CD4-positive, alpha-beta T cell (primary cell): ENCODE data around the gene FHOD3. TPM values are rescaled to one million over a fixed set of nuclear protein-coding genes. Genes with fewer than 3 reads are reported as not detected.

Experiments
- ATAC-seq: fragments of 200-7000 bp; cut with Tn5 transposase; one replicate; pipeline ENCODE4 v1.10.0; 2022; ENCODE audit warnings: mild to moderate bottlenecking; ENCODE audit not compliant: poor library complexity
- CTCF ChIA-PET: fragments of 350-600 bp; sonication (Branson Sonifier 250); formaldehyde crosslinking; loops from one replicate; lab custom pipeline; 2021; ENCODE audit warnings: antibody characterized with exemption, inconsistent platforms; lab: Charles Lee
- POLR2A ChIA-PET: fragments of 350-600 bp; sonication (Branson Sonifier 250); formaldehyde crosslinking; loops from one replicate; lab custom pipeline; 2021; ENCODE audit warnings: antibody characterized with exemption, inconsistent platforms; lab: Charles Lee
- DNase-seq, 14 experiments: peaks; one replicate each; pipeline ENCODE4 v3.0.0-alpha.2; 2013 to 2020; ENCODE audit warnings: mixed read lengths in 2 of 14
- H3K27ac ChIP-seq, 2 donors: one replicate each; pipeline versions ENCODE4 v1.5.1 to v1.7.0; 2013; ENCODE audit warnings: low read length in 2 of 2, low read depth in 1 of 2, mild to moderate bottlenecking in 1 of 2
- H3K27me3 ChIP-seq, 2 experiments: 1 replicate in 1 of 2; 2 replicates in 1 of 2; pipeline versions ENCODE4 v1.6.1 to v1.7.0; 2013; ENCODE audit warnings: low read length in 2 of 2, control low read depth in 1 of 2, mild to moderate bottlenecking in 1 of 2, moderate library complexity in 1 of 2; ENCODE audit not compliant: insufficient read depth in 2 of 2, control insufficient read depth in 1 of 2
- H3K36me3 ChIP-seq: one replicate; pipeline ENCODE4 v1.6.1; 2013; ENCODE audit warnings: low read length, control low read depth; ENCODE audit not compliant: insufficient read depth
- H3K4me1 ChIP-seq: one replicate; pipeline ENCODE4 v1.6.1; 2013; ENCODE audit warnings: low read length, control low read depth; ENCODE audit not compliant: insufficient read depth
- H3K4me3 ChIP-seq: one replicate; pipeline ENCODE4 v1.5.1; 2013; ENCODE audit warnings: mild to moderate bottlenecking, low read length, moderate library complexity
- H3K9me3 ChIP-seq, 2 experiments: 1 replicate in 1 of 2; 2 replicates in 1 of 2; pipeline versions ENCODE4 v1.6.1 to v1.7.0; 2013; ENCODE audit warnings: low read length in 2 of 2, mild to moderate bottlenecking in 2 of 2, control low read depth in 1 of 2, moderate library complexity in 1 of 2; ENCODE audit not compliant: control insufficient read depth in 1 of 2, insufficient read depth in 1 of 2
- H3K27ac Mint-ChIP-seq: one replicate; pipeline ENCODE4 v1.8.0; 2020; ENCODE audit warnings: mixed read lengths
- H3K27me3 Mint-ChIP-seq: one replicate; pipeline ENCODE4 v1.8.0; 2021; ENCODE audit warnings: mixed read lengths
- H3K36me3 Mint-ChIP-seq: one replicate; pipeline ENCODE4 v1.8.0; 2021; ENCODE audit warnings: low read depth, mixed read lengths
- H3K4me1 Mint-ChIP-seq: one replicate; pipeline ENCODE4 v1.8.0; 2021; ENCODE audit warnings: low read depth, mixed read lengths
- H3K4me3 Mint-ChIP-seq: one replicate; pipeline ENCODE4 v1.8.0; 2020; ENCODE audit warnings: mild to moderate bottlenecking, mixed read lengths
- H3K9me3 Mint-ChIP-seq: one replicate; pipeline ENCODE4 v1.8.0; 2020; ENCODE audit warnings: mixed read lengths
- intact Hi-C, 2 experiments: fragments of 100-400 bp; cut with DNase I in 1 of 2; cut with micrococcal nuclease in 1 of 2; formaldehyde crosslinking; loops; one replicate each; pipeline versions ENCODE4 v1.15.1 to v1.9.0; 2023 to 2025; cut with DNase I, micrococcal nuclease
- total RNA-seq, 174 experiments: library from RNA in 2 of 174; stranded (reverse) in 2 of 174; gene quantifications; one replicate each; pipeline ENCODE4 v1.2.3 and lab custom pipeline; 2021 to 2026
- TF ChIP-seq, protein P1 (sequence below): fragments of 200-600 bp; IDR thresholded peaks from one replicate; pipeline ENCODE4 v1.8.0; 2022; ENCODE audit warnings: antibody characterized with exemption, mild to moderate bottlenecking

FHOD3 gene
- total RNA-seq, 2 experiments from 2014 or later: not detected

DNA sequence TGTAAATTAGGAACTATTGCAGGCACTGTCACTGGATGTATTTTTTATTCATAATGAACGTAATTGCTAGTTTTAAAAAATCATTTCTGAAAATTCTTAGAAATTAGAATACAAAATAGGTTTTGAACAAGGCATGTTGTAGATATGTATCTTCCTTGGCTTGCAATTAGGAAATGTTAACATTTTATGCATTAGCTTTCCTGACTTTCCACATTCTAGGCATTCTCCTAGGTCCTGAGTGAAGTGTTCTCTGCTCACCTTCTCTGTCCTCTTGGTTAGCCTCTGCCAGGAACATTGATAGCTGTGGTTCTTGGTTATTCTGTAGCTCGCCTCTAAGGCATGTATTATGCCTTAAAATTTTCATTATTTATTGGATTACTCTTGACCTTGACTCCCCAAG, 130.3 kb downstream of the FHOD3 start:
- Mint-ChIP-seq H3K27ac (no peak overlapping the region), H3K27me3 (peaks cover 33% of the 10 kb centered on the region), H3K9me3 (no peaks in the 10 kb centered on the region), H3K4me3 (no peak overlapping the region), H3K4me1 (no peaks in the 10 kb centered on the region), H3K36me3 (no peaks in the 10 kb centered on the region)
- Histone ChIP-seq H3K27ac (no peak overlapping the region), H3K36me3 (no peaks in the 10 kb centered on the region), H3K4me3 (no peak overlapping the region), H3K9me3 (no peaks in the 10 kb centered on the region), H3K4me1 (no peaks in the 10 kb centered on the region), H3K27me3 (peaks cover 0 to 4% of the 10 kb centered on the region in 2 experiments)
- no peak for DNase-seq
- ChIA-PET CTCF (no interaction called here), POLR2A (no interaction called here)
- no peak for ATAC-seq
- intact Hi-C loops: loop anchor here in 1 of 2 experiments (10.0 kb wide), 1 partner anchor 413 kb away; no protein-coding TSS in a partner anchor
- TF ChIP-seq, protein P1, sequence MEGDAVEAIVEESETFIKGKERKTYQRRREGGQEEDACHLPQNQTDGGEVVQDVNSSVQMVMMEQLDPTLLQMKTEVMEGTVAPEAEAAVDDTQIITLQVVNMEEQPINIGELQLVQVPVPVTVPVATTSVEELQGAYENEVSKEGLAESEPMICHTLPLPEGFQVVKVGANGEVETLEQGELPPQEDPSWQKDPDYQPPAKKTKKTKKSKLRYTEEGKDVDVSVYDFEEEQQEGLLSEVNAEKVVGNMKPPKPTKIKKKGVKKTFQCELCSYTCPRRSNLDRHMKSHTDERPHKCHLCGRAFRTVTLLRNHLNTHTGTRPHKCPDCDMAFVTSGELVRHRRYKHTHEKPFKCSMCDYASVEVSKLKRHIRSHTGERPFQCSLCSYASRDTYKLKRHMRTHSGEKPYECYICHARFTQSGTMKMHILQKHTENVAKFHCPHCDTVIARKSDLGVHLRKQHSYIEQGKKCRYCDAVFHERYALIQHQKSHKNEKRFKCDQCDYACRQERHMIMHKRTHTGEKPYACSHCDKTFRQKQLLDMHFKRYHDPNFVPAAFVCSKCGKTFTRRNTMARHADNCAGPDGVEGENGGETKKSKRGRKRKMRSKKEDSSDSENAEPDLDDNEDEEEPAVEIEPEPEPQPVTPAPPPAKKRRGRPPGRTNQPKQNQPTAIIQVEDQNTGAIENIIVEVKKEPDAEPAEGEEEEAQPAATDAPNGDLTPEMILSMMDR: no peak

DNA sequence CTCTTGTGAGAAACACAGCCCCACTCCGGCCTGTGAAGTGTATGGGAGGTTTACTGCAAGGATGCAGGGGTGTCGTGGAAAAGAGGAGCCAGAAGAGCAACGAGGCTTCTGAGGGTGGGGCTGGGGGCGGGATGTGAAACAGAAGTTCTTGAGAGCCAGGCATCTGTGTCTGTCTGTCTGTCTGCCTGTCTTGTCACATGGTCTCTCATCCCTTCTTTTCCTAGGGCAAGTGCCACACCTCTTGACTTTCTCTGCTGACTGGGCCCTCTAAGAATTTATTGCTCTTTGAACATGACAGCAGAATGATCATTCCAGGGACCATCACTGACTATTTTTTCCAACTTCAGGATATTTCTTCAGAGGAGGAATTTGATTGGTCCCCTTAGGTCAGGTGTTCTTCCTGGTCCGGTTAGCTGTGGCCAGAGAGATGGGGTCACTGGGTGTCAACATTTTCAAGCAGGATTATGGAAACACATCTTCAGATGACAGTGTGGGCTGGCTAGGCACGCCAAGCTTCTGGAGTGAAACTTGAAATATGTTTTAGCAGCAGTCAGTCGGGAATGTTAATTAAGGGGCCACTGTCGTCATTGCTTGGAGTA, 131.0 kb downstream of the FHOD3 start:
- H3K9me3 Mint-ChIP-seq: no peaks in the 10 kb centered on the region
- intact Hi-C loops: loop anchor here in 1 of 2 experiments (10.0 kb wide), 1 partner anchor 414 kb away; no protein-coding TSS in a partner anchor
- TF ChIP-seq, protein P1: no peak
- no peaks in the 10 kb centered on the region for H3K4me1 Mint-ChIP-seq
- Histone ChIP-seq H3K4me3 (no peak overlapping the region), H3K9me3 (no peaks in the 10 kb centered on the region), H3K27ac (no peak overlapping the region), H3K36me3 (no peaks in the 10 kb centered on the region), H3K27me3 (peaks cover 0 to 4% of the 10 kb centered on the region in 2 experiments), H3K4me1 (no peaks in the 10 kb centered on the region)
- H3K27me3 Mint-ChIP-seq: peaks cover 27% of the 10 kb centered on the region
- CTCF ChIA-PET: no interaction called here
- DNase-seq: no peak
- POLR2A ChIA-PET: no interaction called here
- no peak overlapping the region for H3K27ac Mint-ChIP-seq
- H3K36me3 Mint-ChIP-seq: no peaks in the 10 kb centered on the region
- ATAC-seq: no peak
- H3K4me3 Mint-ChIP-seq: no peak overlapping the region

DNA sequence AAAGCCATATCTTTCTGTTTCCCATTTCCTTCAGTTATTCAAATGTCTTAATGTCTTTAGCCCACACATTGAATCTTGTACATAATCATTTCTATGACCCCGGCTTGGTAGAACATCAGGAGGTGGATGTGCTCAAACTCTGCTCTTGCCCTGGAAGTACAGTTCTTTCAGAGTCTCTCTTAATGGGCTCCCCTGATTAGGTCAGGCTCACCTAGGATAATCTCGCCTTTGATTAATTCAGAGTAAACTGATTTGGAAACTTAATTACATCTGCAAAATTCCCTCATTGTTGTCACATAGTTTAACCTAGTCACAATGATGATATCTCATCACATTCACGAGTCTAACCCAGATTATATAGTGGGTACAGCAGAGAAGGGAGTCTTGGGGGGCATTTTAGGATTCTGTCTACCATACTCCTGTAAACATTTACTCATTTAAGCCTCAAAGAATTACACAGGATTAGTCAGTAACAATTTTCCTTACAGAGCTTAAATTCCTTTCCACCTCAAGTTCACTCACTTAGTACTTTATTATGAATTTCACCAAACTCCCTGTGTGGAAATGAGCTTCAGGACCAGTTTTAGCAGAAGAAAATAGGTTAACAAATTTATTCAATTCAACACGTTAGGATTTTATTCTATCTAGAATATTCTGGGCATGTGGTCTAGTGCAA, 135.5 kb downstream of the FHOD3 start:
- H3K9me3 Mint-ChIP-seq: no peaks in the 10 kb centered on the region
- DNase-seq: no peak
- Histone ChIP-seq H3K4me3 (no peak overlapping the region), H3K9me3 (no peaks in the 10 kb centered on the region), H3K4me1 (no peaks in the 10 kb centered on the region), H3K27ac (no peak overlapping the region), H3K27me3 (peaks cover 0 to 2% of the 10 kb centered on the region in 2 experiments), H3K36me3 (no peaks in the 10 kb centered on the region)
- ATAC-seq: no peak
- POLR2A ChIA-PET: no interaction called here
- CTCF ChIA-PET: no interaction called here
- no peak overlapping the region for H3K27ac Mint-ChIP-seq
- intact Hi-C loops: no loop called here
- H3K27me3 Mint-ChIP-seq: peaks cover 6% of the 10 kb centered on the region
- TF ChIP-seq, protein P1: no peak
- no peaks in the 10 kb centered on the region for H3K36me3 Mint-ChIP-seq
- no peak overlapping the region for H3K4me3 Mint-ChIP-seq
- H3K4me1 Mint-ChIP-seq: no peaks in the 10 kb centered on the region
